Progenitor cell of endocrine pancreas (in vitro differentiated cells): ENCODE data around the gene BCKDHB. TPM values are rescaled to one million over a fixed set of nuclear protein-coding genes. Genes with fewer than 3 reads are reported as not detected.
A peak's percentile ranks its signal among the peaks of the same experiment; 100 is the strongest.

ENCODE experiments used
- DNase-seq: peaks from one replicate; pipeline ENCODE4 v3.0.0; 2021; ENCODE audit warnings: low spot score; ENCODE audit not compliant: unreplicated experiment
- H3K27ac Mint-ChIP-seq: 2 replicates; pipeline ENCODE4 v1.8.0; 2021; ENCODE audit warnings: mild to moderate bottlenecking, moderate library complexity, mixed read lengths
- H3K27me3 Mint-ChIP-seq: 2 replicates; pipeline ENCODE4 v1.8.0; 2021; ENCODE audit warnings: mixed read lengths
- H3K36me3 Mint-ChIP-seq: 2 replicates; pipeline ENCODE4 v1.8.0; 2022; ENCODE audit warnings: mixed read lengths; ENCODE audit not compliant: insufficient read depth
- H3K4me1 Mint-ChIP-seq: 2 replicates; pipeline ENCODE4 v1.8.0; 2021; ENCODE audit warnings: low read depth, mixed read lengths
- H3K4me3 Mint-ChIP-seq: 2 replicates; pipeline ENCODE4 v1.8.0; 2021; ENCODE audit warnings: low read depth, mild to moderate bottlenecking, moderate library complexity, mixed read lengths
- H3K9me3 Mint-ChIP-seq: 2 replicates; pipeline ENCODE4 v1.8.0; 2021; ENCODE audit warnings: low read depth, mixed read lengths
- CTCF ChIP-seq: fragments of 200-600 bp; sonication (generic); IDR thresholded peaks from one replicate; pipeline ENCODE4 v1.5.0; 2021; ENCODE audit warnings: antibody characterized with exemption, mild to moderate bottlenecking; ENCODE audit not compliant: unreplicated experiment
- total RNA-seq: library from RNA; stranded (reverse); gene quantifications from 2 replicates; pipeline ENCODE4 v1.2.1, GENCODE V29; 2021

The BCKDHB gene
- total RNA-seq, 1 donor from 2014 or later, result 30.7 TPM

GRCh38 chr6:80256691-80257090 is 150.2 kb downstream of the BCKDHB start:
- H3K36me3 Mint-ChIP-seq, result no peaks in the 10 kb centered on the region
- H3K9me3 Mint-ChIP-seq, result no peaks in the 10 kb centered on the region
- no peak overlapping the region for H3K27ac Mint-ChIP-seq
- no peak for TF ChIP-seq CTCF
- no peak for DNase-seq
- H3K27me3 Mint-ChIP-seq, result no peaks in the 10 kb centered on the region
- H3K4me3 Mint-ChIP-seq, result no peak overlapping the region
- H3K4me1 Mint-ChIP-seq, result peaks cover 3% of the 10 kb centered on the region

GRCh38 chr6:80259118-80259517 is 152.6 kb downstream of the BCKDHB start:
- TF ChIP-seq CTCF, result no peak
- no peaks in the 10 kb centered on the region for H3K27me3 Mint-ChIP-seq
- peaks cover 3% of the 10 kb centered on the region for H3K4me1 Mint-ChIP-seq
- DNase-seq, result no peak
- no peaks in the 10 kb centered on the region for H3K36me3 Mint-ChIP-seq
- H3K4me3 Mint-ChIP-seq, result no peak overlapping the region
- H3K9me3 Mint-ChIP-seq, result no peaks in the 10 kb centered on the region
- no peak overlapping the region for H3K27ac Mint-ChIP-seq

- DNase-seq, result no peak
- H3K27ac Mint-ChIP-seq, result no peak overlapping the region
- no peaks in the 10 kb centered on the region for H3K27me3 Mint-ChIP-seq
- H3K4me1 Mint-ChIP-seq, result no peaks in the 10 kb centered on the region
- no peaks in the 10 kb centered on the region for H3K9me3 Mint-ChIP-seq
- peaks cover 1% of the 10 kb centered on the region for H3K36me3 Mint-ChIP-seq
- TF ChIP-seq CTCF, result no peak
- no peak overlapping the region for H3K4me3 Mint-ChIP-seq
Observed at GRCh38 chr6:80263585-80263984, 157.1 kb downstream of the BCKDHB start.

- Mint-ChIP-seq H3K27ac (peak overlapping the region; percentile 2), H3K4me1 (peaks cover 3% of the 10 kb centered on the region), H3K27me3 (no peaks in the 10 kb centered on the region), H3K36me3 (peaks cover 1% of the 10 kb centered on the region), H3K9me3 (peaks cover 5% of the 10 kb centered on the region), H3K4me3 (no peak overlapping the region)
- DNase-seq, result no peak
- no peak for TF ChIP-seq CTCF
Observed at GRCh38 chr6:80268865-80269730, 162.6 kb downstream of the BCKDHB start.

- Mint-ChIP-seq H3K9me3 (peaks cover 5% of the 10 kb centered on the region), H3K27ac (no peak overlapping the region), H3K4me3 (no peak overlapping the region), H3K36me3 (no peaks in the 10 kb centered on the region), H3K4me1 (peaks cover 3% of the 10 kb centered on the region), H3K27me3 (no peaks in the 10 kb centered on the region)
- no peak for TF ChIP-seq CTCF
- no peak for DNase-seq
Observed at GRCh38 chr6:80271074-80271473, 164.6 kb downstream of the BCKDHB start.
